Cardiac fibroblast (primary cell): ENCODE measurements around the gene PRKG1.

Source experiments
- DNase-seq, 2 donors: peaks; one replicate each; pipeline versions ENCODE4 v3.0.0 to v3.0.0-alpha.2; 2010; ENCODE audit warnings: low read depth in 2 of 2
- H3K4me3 ChIP-seq, 2 donors: replicated peaks in 1 of 2; 1 replicate in 1 of 2; 2 replicates in 1 of 2; pipeline ENCODE4 v1.5.1; 2011; ENCODE audit warnings: low read depth in 2 of 2, low read length in 2 of 2, mild to moderate bottlenecking in 2 of 2, moderate library complexity in 1 of 2
- CTCF ChIP-seq: IDR thresholded peaks from one replicate; pipeline ENCODE4 v1.5.1; 2011; ENCODE audit warnings: low read depth, mild to moderate bottlenecking, low read length, inconsistent platforms

Gene PRKG1

GRCh38 chr10:51485668-51486067 lies 411.4 kb downstream of the PRKG1 start:
- H3K4me3 ChIP-seq: no peak overlapping the region
- TF ChIP-seq CTCF: no peak
- no peak for DNase-seq

- DNase-seq: no peak
- H3K4me3 ChIP-seq: no peak overlapping the region
- TF ChIP-seq CTCF: no peak
Observed at GRCh38 chr10:51487576-51487975, 413.3 kb downstream of the PRKG1 start.

- DNase-seq: no peak
- TF ChIP-seq CTCF: no peak
Observed at GRCh38 chr10:51488766-51489408, 414.6 kb downstream of the PRKG1 start.

GRCh38 chr10:51498424-51498823 lies 424.1 kb downstream of the PRKG1 start:
- no peak for DNase-seq
- H3K4me3 ChIP-seq: no peak overlapping the region
- no peak for TF ChIP-seq CTCF

More at GRCh38 chr10:51488766-51489408, 414.6 kb downstream of the PRKG1 start:
- H3K4me3 ChIP-seq: no peak overlapping the region

GRCh38 chr10:51501396-51501795 lies 427.1 kb downstream of the PRKG1 start:
- peak in 1 of 2 donors; percentile 58 for DNase-seq
- no peak overlapping the region for H3K4me3 ChIP-seq
- TF ChIP-seq CTCF: no peak

GRCh38 chr10:51502124-51502523 lies 427.8 kb downstream of the PRKG1 start:
- no peak overlapping the region for H3K4me3 ChIP-seq
- DNase-seq: no peak
- no peak for TF ChIP-seq CTCF

GRCh38 chr10:51503378-51503777 lies 429.1 kb downstream of the PRKG1 start:
- DNase-seq: no peak
- H3K4me3 ChIP-seq: no peak overlapping the region
- TF ChIP-seq CTCF: no peak
